ENCODE data around the gene LITAFD. TPM values are rescaled to one million over a fixed set of nuclear protein-coding genes. Genes with fewer than 3 reads are reported as not detected.

Gene LITAFD
- total RNA-seq, 1 experiment from 2014 or later: not detected

GRCh38 chr16:8880839-8881510 lies 1.2 kb upstream of the LITAFD start:
- CTCF ChIA-PET: interaction anchor here (1.0 kb wide), 1 partner anchor 10 kb away, joined by 6 read pairs; no protein-coding TSS in a partner anchor
- DNase-seq (no peak), ATAC-seq (no peak)
- H3K79me2 ChIP-seq (ENCODE audit: low read length): no peaks in the 10 kb centered on the region
- H3F3A ChIP-seq (ENCODE audit: low read length, unreplicated experiment): no peaks in the 10 kb centered on the region
- H3K9ac ChIP-seq (ENCODE audit: low read length): no peak overlapping the region
- TF ChIP-seq EZH2phosphoT487 (IDR thresholded peaks at IDR 0.05; ENCODE audit: borderline replicate concordance, low read length) (no peak), EZH2 (IDR thresholded peaks at IDR 0.05; ENCODE audit: low read length, unreplicated experiment) (no peak)
- TF ChIP-seq, protein P1, sequence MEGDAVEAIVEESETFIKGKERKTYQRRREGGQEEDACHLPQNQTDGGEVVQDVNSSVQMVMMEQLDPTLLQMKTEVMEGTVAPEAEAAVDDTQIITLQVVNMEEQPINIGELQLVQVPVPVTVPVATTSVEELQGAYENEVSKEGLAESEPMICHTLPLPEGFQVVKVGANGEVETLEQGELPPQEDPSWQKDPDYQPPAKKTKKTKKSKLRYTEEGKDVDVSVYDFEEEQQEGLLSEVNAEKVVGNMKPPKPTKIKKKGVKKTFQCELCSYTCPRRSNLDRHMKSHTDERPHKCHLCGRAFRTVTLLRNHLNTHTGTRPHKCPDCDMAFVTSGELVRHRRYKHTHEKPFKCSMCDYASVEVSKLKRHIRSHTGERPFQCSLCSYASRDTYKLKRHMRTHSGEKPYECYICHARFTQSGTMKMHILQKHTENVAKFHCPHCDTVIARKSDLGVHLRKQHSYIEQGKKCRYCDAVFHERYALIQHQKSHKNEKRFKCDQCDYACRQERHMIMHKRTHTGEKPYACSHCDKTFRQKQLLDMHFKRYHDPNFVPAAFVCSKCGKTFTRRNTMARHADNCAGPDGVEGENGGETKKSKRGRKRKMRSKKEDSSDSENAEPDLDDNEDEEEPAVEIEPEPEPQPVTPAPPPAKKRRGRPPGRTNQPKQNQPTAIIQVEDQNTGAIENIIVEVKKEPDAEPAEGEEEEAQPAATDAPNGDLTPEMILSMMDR (conservative IDR thresholded peaks at IDR 0.05; ENCODE audit: low read depth, low read length): no peak
- no peaks in the 10 kb centered on the region for H4K20me1 ChIP-seq (ENCODE audit: low read length)
- no peaks in the 10 kb centered on the region for H3K27me3 ChIP-seq (ENCODE audit: low read length)
- peaks cover 35% of the 10 kb centered on the region for H3K4me1 ChIP-seq (ENCODE audit: insufficient read depth, low read length)
- H3K27ac ChIP-seq (ENCODE audit: low read length): no peak overlapping the region
- no peak overlapping the region for H3K4me2 ChIP-seq (ENCODE audit: low read length)
- BruUV-seq (replicated peaks): no TSS peak
- POLR2A ChIA-PET (ENCODE audit: unreplicated experiment): interaction anchor here (0.7 kb wide), 1 partner anchor 12 kb away, joined by 4 read pairs; no protein-coding TSS in a partner anchor
- no peaks in the 10 kb centered on the region for H3K9me2 ChIP-seq (replicated peaks; ENCODE audit: low read length)
- intact Hi-C loops (cut with micrococcal nuclease): loop anchor here (1.0 kb wide), 2 partner anchors 220 to 314 kb away; no protein-coding TSS in a partner anchor
- no peaks in the 10 kb centered on the region for H3K36me3 ChIP-seq (ENCODE audit: low read depth, low read length)
- no peak overlapping the region for H3K4me3 ChIP-seq (ENCODE audit: low read length)
- H2AFZ ChIP-seq (ENCODE audit: low read length): no peak overlapping the region
- no peaks in the 10 kb centered on the region for H3K9me3 ChIP-seq (ENCODE audit: low read length)

GRCh38 chr16:8882725-8883377 lies 700 bp downstream of the LITAFD start:
- no peak overlapping the region for H3K4me2 ChIP-seq (ENCODE audit: low read length)
- no peaks in the 10 kb centered on the region for H3K9me3 ChIP-seq (ENCODE audit: low read length)
- H3K36me3 ChIP-seq (ENCODE audit: low read depth, low read length): no peaks in the 10 kb centered on the region
- no peak overlapping the region for H3K4me3 ChIP-seq (ENCODE audit: low read length)
- no peaks in the 10 kb centered on the region for H4K20me1 ChIP-seq (ENCODE audit: low read length)
- no peak overlapping the region for H3K9ac ChIP-seq (ENCODE audit: low read length)
- DNase-seq: no peak
- no peaks in the 10 kb centered on the region for H3K27me3 ChIP-seq (ENCODE audit: low read length)
- intact Hi-C loops (cut with micrococcal nuclease): no loop called here
- TF ChIP-seq EZH2phosphoT487 (IDR thresholded peaks at IDR 0.05; ENCODE audit: borderline replicate concordance, low read length) (no peak), EZH2 (IDR thresholded peaks at IDR 0.05; ENCODE audit: low read length, unreplicated experiment) (no peak)
- TF ChIP-seq, protein P1 (conservative IDR thresholded peaks at IDR 0.05; ENCODE audit: low read depth, low read length): no peak
- POLR2A ChIA-PET (ENCODE audit: unreplicated experiment): no interaction called here
- no peaks in the 10 kb centered on the region for H3F3A ChIP-seq (ENCODE audit: low read length, unreplicated experiment)
- no peak overlapping the region for H2AFZ ChIP-seq (ENCODE audit: low read length)
- CTCF ChIA-PET: interaction anchor here (0.7 kb wide), 1 partner anchor 126 kb away, joined by 3 read pairs; no protein-coding TSS in a partner anchor
- H3K79me2 ChIP-seq (ENCODE audit: low read length): no peaks in the 10 kb centered on the region
- no TSS peak for BruUV-seq (replicated peaks)
- no peak overlapping the region for H3K27ac ChIP-seq (ENCODE audit: low read length)
- H3K4me1 ChIP-seq (ENCODE audit: insufficient read depth, low read length): peaks cover 49% of the 10 kb centered on the region
- no peaks in the 10 kb centered on the region for H3K9me2 ChIP-seq (replicated peaks; ENCODE audit: low read length)
- ATAC-seq: no peak

All from PC-3 (cell line).